Upper lobe of left lung (tissue), 6 donors: ENCODE data around the gene PCDHGA7. TPM values are rescaled to one million over a fixed set of nuclear protein-coding genes. Genes with fewer than 3 reads are reported as not detected.
"Not testable (repeated sequence)": the region's sequence is repeated elsewhere in the genome, so short reads cannot be mapped to it uniquely, and the experiment has no call there.

Experiments used
- ATAC-seq, 2 donors: fragments of 200-7000 bp; cut with Tn5 transposase; one replicate each; pipeline ENCODE4 v1.9.1; 2022; ENCODE audit warnings: mild to moderate bottlenecking in 2 of 2, moderate library complexity in 2 of 2; ENCODE audit not compliant: low FRiP score in 2 of 2
- DNase-seq, 2 donors: peaks; one replicate each; pipeline ENCODE4 v3.0.0-alpha.2; 2019 to 2020
- H3K27ac ChIP-seq, 4 donors: fragments of 200-600 bp; sonication (generic); one replicate each; pipeline ENCODE4 v1.5.1; 2016 to 2019
- H3K27me3 ChIP-seq, 4 donors: fragments of 200-600 bp; sonication (generic); one replicate each; pipeline ENCODE4 v1.5.1; 2017 to 2019
- H3K36me3 ChIP-seq, 4 donors: fragments of 200-600 bp; sonication (generic); one replicate each; pipeline ENCODE4 v1.5.1; 2016 to 2019
- H3K4me1 ChIP-seq, 4 donors: fragments of 200-600 bp; sonication (generic); one replicate each; pipeline ENCODE4 v1.5.1; 2018 to 2019
- H3K4me3 ChIP-seq, 4 donors: fragments of 200-600 bp; sonication (generic); one replicate each; pipeline ENCODE4 v1.5.1; 2017 to 2019; ENCODE audit warnings: mild to moderate bottlenecking in 2 of 4, moderate library complexity in 1 of 4
- H3K9me3 ChIP-seq, 4 donors: fragments of 200-600 bp; sonication (generic); one replicate each; pipeline ENCODE4 v1.5.1; 2018 to 2019
- EP300 ChIP-seq, 4 donors: sonication (generic); formaldehyde crosslinking; IDR thresholded peaks; one replicate each; pipeline ENCODE4 v1.5.1; 2017; ENCODE audit warnings: antibody characterized with exemption in 4 of 4, control low read depth in 2 of 4
- POLR2A ChIP-seq, 4 donors: fragments of 450-650 bp; IDR thresholded peaks; one replicate each; pipeline ENCODE4 v1.5.1; 2016 to 2017; ENCODE audit warnings: antibody characterized with exemption in 4 of 4, mild to moderate bottlenecking in 2 of 4
- POLR2AphosphoS5 ChIP-seq, 2 donors: sonication (generic); formaldehyde crosslinking; IDR thresholded peaks; one replicate each; pipeline ENCODE4 v1.5.1; 2017; ENCODE audit warnings: antibody characterized with exemption in 2 of 2
- WGBS, 2 donors: methylation state at CpG; one replicate each; pipeline ENCODE4 v1.1.5; 2017 to 2018; 5-methylcytosine and 5-hydroxymethylcytosine counted together
- total RNA-seq, 6 donors: library from RNA; depleted of rRNA in 4 of 6; stranded (reverse); fragments of >200 nt in 4 of 6; gene quantifications; one replicate each; pipeline versions ENCODE4 v1.1.0 to v1.2.1, GENCODE V29; 2016 to 2021
- TF ChIP-seq, protein P1 (sequence below), 6 experiments: fragments of 450-650 bp in 4 of 6; fragments of 200-600 bp in 2 of 6; sonication (generic) in 2 of 6; IDR thresholded peaks; one replicate each; pipeline ENCODE4 v1.5.1; 2016 to 2019; ENCODE audit warnings: antibody characterized with exemption in 6 of 6
- donor health status: DM: no; HTN: no; CAD: no; lungs with moderate emphysema.
- donor health status: DM: no; HTN: yes; CAD: no; lungs with severe emphysema.

The PCDHGA7 gene
- total RNA-seq, 6 donors from 2014 or later, result 1.2 to 13.6 (median 2.7) TPM

DNA sequence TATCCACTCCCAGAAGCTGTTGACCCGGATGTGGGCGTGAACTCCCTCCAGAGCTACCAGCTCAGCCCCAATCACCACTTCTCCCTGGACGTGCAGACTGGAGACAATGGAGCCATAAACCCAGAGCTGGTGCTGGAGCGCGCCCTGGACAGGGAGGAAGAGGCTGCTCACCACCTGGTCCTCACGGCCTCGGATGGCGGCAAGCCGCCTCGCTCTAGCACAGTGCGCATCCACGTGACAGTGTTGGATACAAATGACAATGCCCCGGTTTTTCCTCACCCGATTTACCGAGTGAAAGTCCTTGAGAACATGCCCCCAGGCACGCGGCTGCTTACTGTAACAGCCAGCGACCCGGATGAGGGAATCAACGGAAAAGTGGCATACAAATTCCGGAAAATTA lies 10.7 kb downstream of the PCDHGA7 start:
- Histone ChIP-seq H3K9me3 (peaks cover 30 to 88% (median 78%) of the 10 kb centered on the region in 4 donors), H3K27me3 (no peaks in the 10 kb centered on the region)
- WGBS, 2 donors, result 35 to 44% methylated on average over 16 to 19 of the region's 21 CpGs

DNA sequence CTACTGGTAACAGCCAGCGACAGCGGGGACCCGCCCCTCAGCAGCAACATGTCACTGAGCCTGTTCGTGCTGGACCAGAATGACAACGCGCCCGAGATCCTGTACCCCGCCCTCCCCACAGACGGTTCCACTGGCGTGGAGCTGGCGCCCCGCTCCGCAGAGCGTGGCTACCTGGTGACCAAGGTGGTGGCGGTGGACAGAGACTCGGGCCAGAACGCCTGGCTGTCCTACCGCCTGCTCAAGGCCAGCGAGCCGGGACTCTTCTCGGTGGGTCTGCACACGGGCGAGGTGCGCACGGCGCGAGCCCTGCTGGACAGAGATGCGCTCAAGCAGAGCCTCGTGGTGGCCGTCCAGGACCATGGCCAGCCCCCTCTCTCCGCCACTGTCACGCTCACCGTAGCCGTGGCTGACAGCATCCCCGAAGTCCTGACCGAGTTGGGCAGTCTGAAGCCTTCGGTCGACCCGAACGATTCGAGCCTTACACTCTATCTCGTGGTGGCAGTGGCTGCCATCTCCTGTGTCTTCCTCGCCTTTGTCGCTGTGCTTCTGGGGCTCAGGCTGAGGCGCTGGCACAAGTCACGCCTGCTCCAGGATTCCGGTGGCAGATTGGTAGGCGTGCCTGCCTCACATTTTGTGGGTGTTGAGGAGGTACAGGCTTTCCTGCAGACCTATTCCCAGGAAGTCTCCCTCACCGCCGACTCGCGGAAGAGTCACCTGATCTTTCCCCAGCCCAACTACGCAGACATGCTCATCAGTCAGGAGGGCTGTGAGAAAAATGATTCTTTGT lies 12.1 kb downstream of the PCDHGA7 start:
- H3K36me3 ChIP-seq, H3K27ac ChIP-seq, H3K4me3 ChIP-seq, ATAC-seq, H3K27me3 ChIP-seq, H3K4me1 ChIP-seq: not testable (repeated sequence)
- peak in 1 of 2 donors; percentile 68 for DNase-seq
- peaks cover 28 to 87% (median 78%) of the 10 kb centered on the region in 4 donors for H3K9me3 ChIP-seq
- 35 to 36% methylated on average over 17 to 32 of the region's 53 CpGs for WGBS, 2 donors

More for the DNA sequence above, 10.7 kb downstream of the PCDHGA7 start:
- ATAC-seq (no peak), DNase-seq (no peak)
- Histone ChIP-seq H3K4me1 (no peaks in the 10 kb centered on the region), H3K27ac (no peak overlapping the region), H3K4me3 (no peak overlapping the region), H3K36me3 (no peaks in the 10 kb centered on the region)
- TF ChIP-seq POLR2A (IDR thresholded peaks at IDR 0.05), result no peak
- TF ChIP-seq EP300 (IDR thresholded peaks at IDR 0.05), result no peak
- no peak for TF ChIP-seq POLR2AphosphoS5 (IDR thresholded peaks at IDR 0.05)
- TF ChIP-seq, protein P1, sequence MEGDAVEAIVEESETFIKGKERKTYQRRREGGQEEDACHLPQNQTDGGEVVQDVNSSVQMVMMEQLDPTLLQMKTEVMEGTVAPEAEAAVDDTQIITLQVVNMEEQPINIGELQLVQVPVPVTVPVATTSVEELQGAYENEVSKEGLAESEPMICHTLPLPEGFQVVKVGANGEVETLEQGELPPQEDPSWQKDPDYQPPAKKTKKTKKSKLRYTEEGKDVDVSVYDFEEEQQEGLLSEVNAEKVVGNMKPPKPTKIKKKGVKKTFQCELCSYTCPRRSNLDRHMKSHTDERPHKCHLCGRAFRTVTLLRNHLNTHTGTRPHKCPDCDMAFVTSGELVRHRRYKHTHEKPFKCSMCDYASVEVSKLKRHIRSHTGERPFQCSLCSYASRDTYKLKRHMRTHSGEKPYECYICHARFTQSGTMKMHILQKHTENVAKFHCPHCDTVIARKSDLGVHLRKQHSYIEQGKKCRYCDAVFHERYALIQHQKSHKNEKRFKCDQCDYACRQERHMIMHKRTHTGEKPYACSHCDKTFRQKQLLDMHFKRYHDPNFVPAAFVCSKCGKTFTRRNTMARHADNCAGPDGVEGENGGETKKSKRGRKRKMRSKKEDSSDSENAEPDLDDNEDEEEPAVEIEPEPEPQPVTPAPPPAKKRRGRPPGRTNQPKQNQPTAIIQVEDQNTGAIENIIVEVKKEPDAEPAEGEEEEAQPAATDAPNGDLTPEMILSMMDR (IDR thresholded peaks at IDR 0.05), result no peak

DNA sequence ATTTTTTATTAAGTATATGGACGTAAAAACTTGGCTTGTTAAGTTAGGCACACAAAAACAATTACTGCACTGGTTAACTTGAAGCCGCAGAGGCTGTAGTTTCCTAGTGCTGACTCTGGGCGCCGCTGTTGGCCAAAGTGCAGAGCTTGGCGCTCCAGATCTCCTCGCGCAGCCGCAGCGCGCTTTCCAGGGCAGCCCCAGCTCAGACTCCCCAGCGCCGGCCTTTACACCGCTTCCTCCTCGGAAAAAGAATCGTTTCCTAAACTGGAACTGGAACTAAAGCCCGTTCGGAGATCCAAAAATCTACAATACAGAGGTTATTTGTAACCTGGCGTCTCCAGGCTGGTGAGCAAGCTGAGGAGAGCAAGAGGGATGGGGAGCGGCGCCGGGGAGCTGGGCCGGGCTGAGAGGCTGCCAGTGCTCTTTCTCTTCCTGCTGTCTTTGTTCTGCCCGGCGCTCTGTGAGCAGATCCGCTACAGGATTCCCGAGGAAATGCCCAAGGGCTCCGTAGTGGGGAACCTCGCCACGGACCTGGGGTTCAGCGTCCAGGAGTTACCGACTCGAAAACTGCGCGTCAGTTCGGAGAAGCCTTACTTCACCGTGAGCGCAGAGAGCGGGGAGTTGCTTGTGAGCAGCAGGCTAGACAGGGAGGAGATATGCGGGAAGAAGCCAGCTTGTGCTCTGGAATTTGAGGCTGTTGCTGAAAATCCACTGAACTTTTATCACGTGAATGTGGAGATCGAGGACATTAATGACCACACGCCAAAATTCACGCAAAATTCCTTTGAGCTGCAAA lies 15.4 kb downstream of the PCDHGA7 start, which contains the start of gene PCDHGB5:
PCDHGB5 (plus strand) TSS at position 192 of the 796 bp plus-strand sequence; CDS start at position 373, 181 bp downstream.
- TF ChIP-seq, protein P1 (IDR thresholded peaks at IDR 0.05), result peak in 5 of 6 experiments; percentile 19 to 57 (median 48)
- DNase-seq, result peak in 1 of 2 donors; percentile 47
- H3K27ac ChIP-seq, H3K4me1 ChIP-seq, H3K36me3 ChIP-seq, H3K27me3 ChIP-seq: not testable (repeated sequence)
- H3K9me3 ChIP-seq, result peaks cover 41 to 83% (median 76%) of the 10 kb centered on the region in 4 donors
- 6 to 13% methylated on average over 23 to 25 of the region's 43 CpGs for WGBS, 2 donors
- peak within 1 kb of the TSS in 3 of 4 donors; percentile 33 to 43 (median 34) for H3K4me3 ChIP-seq
- peak; percentile 80 to 87 for ATAC-seq

DNA sequence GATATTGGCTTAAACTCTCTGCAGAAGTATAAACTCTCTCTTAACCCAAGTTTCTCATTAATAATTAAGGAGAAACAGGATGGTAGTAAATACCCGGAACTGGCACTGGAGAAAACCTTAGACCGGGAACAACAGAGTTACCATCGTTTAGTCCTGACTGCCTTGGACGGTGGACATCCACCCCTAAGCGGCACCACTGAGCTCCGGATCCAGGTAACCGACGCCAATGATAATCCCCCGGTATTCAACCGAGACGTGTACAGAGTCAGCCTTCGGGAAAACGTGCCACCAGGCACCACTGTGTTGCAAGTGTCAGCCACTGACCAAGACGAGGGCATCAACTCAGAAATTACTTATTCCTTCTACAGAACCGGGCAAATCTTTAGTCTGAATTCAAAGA lies 16.1 kb downstream of the PCDHGA7 start:
- ATAC-seq, result no peak
- Histone ChIP-seq H3K36me3 (no peaks in the 10 kb centered on the region), H3K27me3 (no peaks in the 10 kb centered on the region), H3K9me3 (peaks cover 42 to 83% (median 76%) of the 10 kb centered on the region in 4 donors), H3K27ac (no peak overlapping the region), H3K4me1 (no peaks in the 10 kb centered on the region), H3K4me3 (no peak overlapping the region)
- TF ChIP-seq POLR2AphosphoS5 (IDR thresholded peaks at IDR 0.05), result no peak
- no peak for TF ChIP-seq EP300 (IDR thresholded peaks at IDR 0.05)
- TF ChIP-seq, protein P1 (IDR thresholded peaks at IDR 0.05), result no peak
- no peak for TF ChIP-seq POLR2A (IDR thresholded peaks at IDR 0.05)
- WGBS, 2 donors, result 33 to 37% methylated on average over 8 to 15 of the region's 15 CpGs
- DNase-seq, result no peak

DNA sequence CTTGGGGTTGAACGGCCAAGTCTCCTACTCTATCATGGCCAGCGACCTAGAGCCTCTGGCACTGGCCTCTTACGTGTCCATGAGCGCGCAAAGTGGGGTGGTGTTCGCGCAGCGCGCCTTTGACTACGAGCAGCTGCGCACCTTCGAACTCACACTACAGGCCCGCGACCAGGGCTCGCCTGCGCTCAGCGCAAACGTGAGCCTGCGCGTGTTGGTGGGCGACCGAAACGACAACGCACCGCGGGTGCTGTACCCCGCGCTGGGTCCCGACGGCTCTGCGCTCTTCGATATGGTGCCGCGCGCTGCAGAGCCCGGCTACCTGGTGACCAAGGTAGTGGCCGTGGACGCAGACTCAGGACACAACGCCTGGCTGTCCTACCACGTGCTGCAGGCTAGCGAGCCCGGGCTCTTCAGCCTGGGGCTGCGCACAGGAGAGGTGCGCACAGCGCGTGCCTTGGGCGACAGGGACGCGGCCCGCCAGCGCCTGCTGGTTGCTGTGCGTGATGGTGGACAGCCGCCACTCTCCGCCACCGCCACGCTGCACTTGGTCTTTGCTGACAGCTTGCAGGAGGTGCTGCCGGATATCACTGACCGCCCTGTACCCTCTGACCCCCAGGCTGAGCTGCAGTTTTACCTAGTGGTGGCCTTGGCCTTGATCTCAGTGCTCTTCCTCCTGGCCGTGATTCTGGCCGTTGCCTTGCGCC lies 17.2 kb downstream of the PCDHGA7 start:
- no peak overlapping the region for H3K27ac ChIP-seq
- H3K27me3 ChIP-seq, result no peaks in the 10 kb centered on the region
- ATAC-seq (no peak), DNase-seq (no peak)
- 30 to 41% methylated on average over 4 to 49 of the region's 61 CpGs for WGBS, 2 donors
- H3K4me3 ChIP-seq, result no peak overlapping the region
- peaks cover 41 to 84% (median 77%) of the 10 kb centered on the region in 4 donors for H3K9me3 ChIP-seq
- no peaks in the 10 kb centered on the region for H3K4me1 ChIP-seq
- no peaks in the 10 kb centered on the region for H3K36me3 ChIP-seq
- TF ChIP-seq, protein P1 (IDR thresholded peaks at IDR 0.05), result no peak
